Measurements from ENCODE around the gene CA10.

DNA sequence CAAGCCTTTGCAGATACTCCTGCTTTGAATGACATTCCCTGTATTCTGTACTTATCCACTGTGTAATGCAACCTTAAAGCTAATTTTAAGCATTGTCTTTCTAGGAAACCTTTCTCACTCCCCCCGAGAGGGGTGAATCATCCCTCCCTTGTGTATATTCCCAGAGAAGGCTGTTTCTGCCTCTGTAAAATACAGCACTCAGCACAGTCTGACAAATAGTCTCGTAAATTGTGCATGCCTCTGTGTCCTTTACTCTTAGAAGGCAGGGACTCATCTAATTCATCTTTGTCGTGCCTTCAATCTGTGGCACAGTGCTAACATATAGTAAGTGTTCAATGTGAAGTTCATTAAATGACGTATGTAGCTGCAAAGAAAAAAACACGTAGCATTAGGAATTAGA, 200.7 kb downstream of the CA10 start:
- TF ChIP-seq, protein P1, sequence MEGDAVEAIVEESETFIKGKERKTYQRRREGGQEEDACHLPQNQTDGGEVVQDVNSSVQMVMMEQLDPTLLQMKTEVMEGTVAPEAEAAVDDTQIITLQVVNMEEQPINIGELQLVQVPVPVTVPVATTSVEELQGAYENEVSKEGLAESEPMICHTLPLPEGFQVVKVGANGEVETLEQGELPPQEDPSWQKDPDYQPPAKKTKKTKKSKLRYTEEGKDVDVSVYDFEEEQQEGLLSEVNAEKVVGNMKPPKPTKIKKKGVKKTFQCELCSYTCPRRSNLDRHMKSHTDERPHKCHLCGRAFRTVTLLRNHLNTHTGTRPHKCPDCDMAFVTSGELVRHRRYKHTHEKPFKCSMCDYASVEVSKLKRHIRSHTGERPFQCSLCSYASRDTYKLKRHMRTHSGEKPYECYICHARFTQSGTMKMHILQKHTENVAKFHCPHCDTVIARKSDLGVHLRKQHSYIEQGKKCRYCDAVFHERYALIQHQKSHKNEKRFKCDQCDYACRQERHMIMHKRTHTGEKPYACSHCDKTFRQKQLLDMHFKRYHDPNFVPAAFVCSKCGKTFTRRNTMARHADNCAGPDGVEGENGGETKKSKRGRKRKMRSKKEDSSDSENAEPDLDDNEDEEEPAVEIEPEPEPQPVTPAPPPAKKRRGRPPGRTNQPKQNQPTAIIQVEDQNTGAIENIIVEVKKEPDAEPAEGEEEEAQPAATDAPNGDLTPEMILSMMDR (IDR thresholded peaks at IDR 0.05; ENCODE audit: low read depth, low read length, poor library complexity, severe bottlenecking): no peak
- TF ChIP-seq EZH2phosphoT487 (IDR thresholded peaks at IDR 0.05; ENCODE audit: borderline replicate concordance, low read length): no peak

Data from DOHH2 (cell line).